Activated naive CD4-positive, alpha-beta T cell treated with anti-CD3 and anti-CD28 coated beads, Interleukin-2, amount 10 ng/mL, durations not matched to agents 5 hours and 36 hours (primary cell): ENCODE measurements around the gene RNF214. TPM values are rescaled to one million over a fixed set of nuclear protein-coding genes. Genes with fewer than 3 reads are reported as not detected.

Experiments
- total RNA-seq, 2 experiments: library from RNA; stranded (reverse); gene quantifications; one replicate each; pipeline ENCODE4 v1.2.3, GENCODE V29; 2021

Gene RNF214
- total RNA-seq, result 10 to 100 TPM; 19.0 to 21.2 TPM

GRCh38 chr11:117232092-117232878 lies at the start of gene RNF214:
Gene RNF214 (plus strand): TSS chr11:117232671. CDS start chr11:117234273, 1,602 bp downstream.

GRCh38 chr11:117199053-117199915 lies 33.2 kb upstream of the RNF214 start, which contains the start of gene TAGLN:
Gene TAGLN (plus strand): TSS chr11:117199370. CDS start chr11:117203014, 3,644 bp downstream.

GRCh38 chr11:117231842-117232091 lies 704 bp upstream of the RNF214 start, which contains the start of gene PCSK7:
Gene PCSK7 (minus strand): TSS chr11:117232073. CDS start chr11:117229844, 2,229 bp downstream.

GRCh38 chr11:117290809-117291396 lies 58.4 kb downstream of the RNF214 start, which contains the start of gene BACE1-AS:
Gene BACE1-AS (plus strand): TSS chr11:117291346.

GRCh38 chr11:117316197-117316961 lies 83.9 kb downstream of the RNF214 start, which contains the start of gene BACE1:
Gene BACE1 (minus strand): TSS chr11:117316256. CDS start chr11:117315795, 461 bp downstream.

GRCh38 chr11:117327567-117328374 lies 95.3 kb downstream of the RNF214 start, which contains the start of gene CEP164:
Gene CEP164 (plus strand): TSS chr11:117327854. CDS start chr11:117338587, 10,733 bp downstream.

Other genes starting within 250 kb of the RNF214 start
- gene SIK3, start 134.2 kb upstream of the RNF214 start, total RNA-seq, result 10 to 100 TPM; 40.9 to 41.6 TPM
- 10 to 100 TPM; 48.4 to 50.4 TPM for gene PAFAH1B2, start 88.4 kb upstream of the RNF214 start, total RNA-seq
- 10 to 100 TPM; 33.3 to 34.0 TPM for gene SIDT2, start 53.9 kb upstream of the RNF214 start, total RNA-seq
- 1 to 10 TPM; 4.6 to 5.4 TPM for gene TAGLN, start 33.3 kb upstream of the RNF214 start, total RNA-seq
- gene PCSK7, start 598 bp upstream of the RNF214 start, total RNA-seq, result 100 to 1,000 TPM; 195 to 200 TPM
- gene BACE1-AS, start 58.7 kb downstream of the RNF214 start, total RNA-seq, result 1 to 10 TPM; 6.0 to 7.1 TPM
- gene BACE1, start 83.6 kb downstream of the RNF214 start, total RNA-seq, result under 1 TPM; 0.58 to 0.72 TPM
- 10 to 100 TPM; 30.0 to 34.5 TPM for gene CEP164, start 95.2 kb downstream of the RNF214 start, total RNA-seq